Stomach (tissue), 9 donors: Measurements from ENCODE around the gene PPP1CA. TPM values are rescaled to one million over a fixed set of nuclear protein-coding genes. Genes with fewer than 3 reads are reported as not detected.

Experiments
- DNase-seq, 2 donors: peaks; one replicate each; pipeline versions ENCODE4 v3.0.0 to v3.0.0-alpha.2; 2013 to 2019
- H3K27ac ChIP-seq, 5 donors: fragments of 200-600 bp in 4 of 5; sonication (generic) in 4 of 5; one replicate each; pipeline ENCODE4 v1.5.1; 2013 to 2019; ENCODE audit warnings: mild to moderate bottlenecking in 1 of 5, moderate library complexity in 1 of 5
- H3K27me3 ChIP-seq, 3 donors: fragments of 200-600 bp; sonication (generic); one replicate each; pipeline ENCODE4 v1.5.1; 2017 to 2019; ENCODE audit warnings: mixed run types in 1 of 3
- H3K36me3 ChIP-seq, 4 donors: fragments of 200-600 bp; sonication (generic); 1 replicate in 3 of 4; 2 replicates in 1 of 4; pipeline ENCODE4 v1.5.1; 2016 to 2019
- H3K4me1 ChIP-seq, 4 donors: fragments of 200-600 bp; sonication (generic); one replicate each; pipeline ENCODE4 v1.5.1; 2016 to 2019
- H3K4me3 ChIP-seq, 4 donors: fragments of 200-600 bp; sonication (generic) in 3 of 4; one replicate each; pipeline ENCODE4 v1.5.1; 2016 to 2019; ENCODE audit warnings: mild to moderate bottlenecking in 1 of 4
- H3K9me3 ChIP-seq, 4 donors: fragments of 200-600 bp; sonication (generic); one replicate each; pipeline ENCODE4 v1.5.1; 2016 to 2019
- EP300 ChIP-seq: sonication (generic); formaldehyde crosslinking; IDR thresholded peaks from one replicate; pipeline ENCODE4 v1.6.1; 2017; ENCODE audit warnings: antibody characterized with exemption
- POLR2A ChIP-seq, 4 donors: fragments of 450-650 bp; IDR thresholded peaks; one replicate each; pipeline ENCODE4 v1.6.1; 2016; ENCODE audit warnings: antibody characterized with exemption in 4 of 4, control low read depth in 2 of 4, mild to moderate bottlenecking in 1 of 4, moderate library complexity in 1 of 4
- POLR2AphosphoS5 ChIP-seq, 3 donors: sonication (generic); formaldehyde crosslinking; IDR thresholded peaks; one replicate each; pipeline ENCODE4 v1.6.1; 2016; ENCODE audit warnings: antibody characterized with exemption in 3 of 3
- WGBS, 5 donors: extraction: QIAGEN DNeasy Blood & Tissue Kit in 3 of 5; methylation state at CpG; one replicate each; pipeline versions ENCODE4 v1.1.5 to v1.1.7; 2013 to 2018; 5-methylcytosine and 5-hydroxymethylcytosine counted together
- intact Hi-C: fragments of 100-400 bp; cut with DNase I; formaldehyde crosslinking; loops from one replicate; pipeline ENCODE4 v1.15.1; 2023; ENCODE audit warnings: low total_unique reads
- polyA plus RNA-seq, 3 donors: library from polyadenylated mRNA; stranded (reverse); fragments of 200-250 nt; gene quantifications; one replicate each; pipeline ENCODE4 v1.2.3, GENCODE V29; 2013
- total RNA-seq, 5 donors: library from RNA; depleted of rRNA; stranded (reverse); fragments of >200 nt; gene quantifications; one replicate each; pipeline versions ENCODE4 v1.1.0 to v1.2.3, GENCODE V29; 2014 to 2016
- TF ChIP-seq, protein P1 (sequence below), 7 experiments: fragments of 450-650 bp in 4 of 7; fragments of 200-600 bp in 3 of 7; sonication (generic) in 3 of 7; IDR thresholded peaks; one replicate each; pipeline ENCODE4 v1.5.1; 2016 to 2019; ENCODE audit warnings: antibody characterized with exemption in 7 of 7, control low read depth in 2 of 7, mild to moderate bottlenecking in 1 of 7
- donor health status: healthy with polysubstance abuse.
- donor health status: Bipolar disorder and iron deficiency.
- donor health status: healthy.

PPP1CA gene
- total and polyA plus RNA-seq, 8 donors = 28.6 to 229 (median 107) TPM

DNA sequence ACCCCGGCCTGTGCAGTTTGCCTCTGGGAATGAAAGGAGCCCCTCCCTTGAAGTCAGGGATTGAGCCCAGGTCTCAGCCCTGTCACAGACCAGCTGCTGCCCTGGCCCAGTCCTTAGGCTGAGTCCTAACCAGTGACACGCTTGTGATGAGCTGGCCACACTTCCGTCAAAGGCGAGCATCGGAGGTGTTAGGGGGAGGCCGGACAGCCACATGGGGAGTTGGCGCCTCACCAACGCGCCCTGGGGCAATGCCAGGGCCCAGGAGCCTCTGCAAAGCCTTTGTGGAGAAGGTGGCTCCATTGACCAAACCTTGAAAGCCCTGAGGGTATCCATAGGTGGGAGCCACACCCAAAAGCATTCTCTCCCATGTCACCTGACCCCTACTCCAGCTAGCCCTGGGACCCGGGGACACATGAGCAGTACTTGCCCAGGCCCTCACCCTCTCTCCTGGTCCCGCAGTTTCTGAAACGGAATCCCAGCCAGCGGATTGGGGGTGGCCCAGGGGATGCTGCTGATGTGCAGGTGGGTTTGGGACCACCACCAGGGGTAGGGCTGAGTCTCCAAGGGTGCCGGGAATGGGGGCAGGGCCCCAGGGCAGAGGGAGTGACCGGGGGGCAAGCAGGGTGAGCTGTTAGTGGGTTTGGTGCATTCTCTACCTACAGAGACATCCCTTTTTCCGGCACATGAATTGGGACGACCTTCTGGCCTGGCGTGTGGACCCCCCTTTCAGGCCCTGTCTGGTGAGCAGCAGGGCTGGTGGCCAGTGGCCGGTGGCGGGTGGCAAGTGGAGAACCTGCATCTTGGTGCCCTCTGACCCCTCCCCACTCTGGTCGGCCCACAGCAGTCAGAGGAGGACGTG, 32.1 kb upstream of the PPP1CA start:
- Histone ChIP-seq H3K27ac (peak overlapping the region in 1 of 5 donors; percentile 96), H3K4me3 (no peak overlapping the region), H3K36me3 (peaks cover 49 to 92% (median 86%) of the 10 kb centered on the region in 4 donors), H3K9me3 (no peaks in the 10 kb centered on the region), H3K27me3 (no peaks in the 10 kb centered on the region), H3K4me1 (peaks cover 12 to 60% (median 42%) of the 10 kb centered on the region in 4 donors)
- TF ChIP-seq POLR2A (IDR thresholded peaks at IDR 0.05) (no peak), POLR2AphosphoS5 (IDR thresholded peaks at IDR 0.05) (no peak), EP300 (no peak)
- TF ChIP-seq, protein P1, sequence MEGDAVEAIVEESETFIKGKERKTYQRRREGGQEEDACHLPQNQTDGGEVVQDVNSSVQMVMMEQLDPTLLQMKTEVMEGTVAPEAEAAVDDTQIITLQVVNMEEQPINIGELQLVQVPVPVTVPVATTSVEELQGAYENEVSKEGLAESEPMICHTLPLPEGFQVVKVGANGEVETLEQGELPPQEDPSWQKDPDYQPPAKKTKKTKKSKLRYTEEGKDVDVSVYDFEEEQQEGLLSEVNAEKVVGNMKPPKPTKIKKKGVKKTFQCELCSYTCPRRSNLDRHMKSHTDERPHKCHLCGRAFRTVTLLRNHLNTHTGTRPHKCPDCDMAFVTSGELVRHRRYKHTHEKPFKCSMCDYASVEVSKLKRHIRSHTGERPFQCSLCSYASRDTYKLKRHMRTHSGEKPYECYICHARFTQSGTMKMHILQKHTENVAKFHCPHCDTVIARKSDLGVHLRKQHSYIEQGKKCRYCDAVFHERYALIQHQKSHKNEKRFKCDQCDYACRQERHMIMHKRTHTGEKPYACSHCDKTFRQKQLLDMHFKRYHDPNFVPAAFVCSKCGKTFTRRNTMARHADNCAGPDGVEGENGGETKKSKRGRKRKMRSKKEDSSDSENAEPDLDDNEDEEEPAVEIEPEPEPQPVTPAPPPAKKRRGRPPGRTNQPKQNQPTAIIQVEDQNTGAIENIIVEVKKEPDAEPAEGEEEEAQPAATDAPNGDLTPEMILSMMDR (IDR thresholded peaks at IDR 0.05) = no peak
- DNase-seq = no peak
- 77 to 83% (median 78%) methylated on average over 17 to 22 of the region's 22 CpGs for WGBS, 5 donors
- intact Hi-C loops = loop anchor here (10.0 kb wide), 1 partner anchor 71 kb away; the partner anchor contains the start of genes CDK2AP2 and PITPNM1

DNA sequence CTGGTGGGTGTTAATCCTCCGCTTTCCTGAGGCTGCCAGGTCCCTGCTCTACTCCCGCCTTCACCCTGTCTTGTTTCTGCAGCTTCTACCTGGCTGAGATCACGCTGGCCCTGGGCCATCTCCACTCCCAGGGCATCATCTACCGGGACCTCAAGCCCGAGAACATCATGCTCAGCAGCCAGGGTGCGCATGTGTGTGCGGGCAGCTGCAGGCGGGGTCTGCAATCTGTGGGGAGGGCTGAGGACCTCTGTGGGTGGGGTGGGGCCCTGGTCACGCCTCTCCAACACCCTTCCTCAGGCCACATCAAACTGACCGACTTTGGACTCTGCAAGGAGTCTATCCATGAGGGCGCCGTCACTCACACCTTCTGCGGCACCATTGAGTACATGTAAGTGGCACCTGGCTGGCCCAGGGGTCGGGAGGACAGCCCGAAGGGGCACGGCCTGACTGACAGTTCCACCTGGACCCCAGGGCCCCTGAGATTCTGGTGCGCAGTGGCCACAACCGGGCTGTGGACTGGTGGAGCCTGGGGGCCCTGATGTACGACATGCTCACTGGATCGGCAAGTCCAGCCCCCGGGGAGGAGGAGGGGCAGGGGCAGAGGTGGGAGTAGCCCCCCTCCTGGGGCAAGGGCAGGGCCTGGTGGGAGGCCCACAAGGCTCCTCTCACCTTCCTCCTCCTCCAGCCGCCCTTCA, 31.1 kb upstream of the PPP1CA start:
- Histone ChIP-seq H3K27ac (no peak overlapping the region), H3K4me3 (no peak overlapping the region), H3K9me3 (no peaks in the 10 kb centered on the region), H3K36me3 (peaks cover 45 to 83% (median 76%) of the 10 kb centered on the region in 4 donors), H3K27me3 (no peaks in the 10 kb centered on the region), H3K4me1 (peaks cover 13 to 60% (median 42%) of the 10 kb centered on the region in 4 donors)
- no peak for DNase-seq
- intact Hi-C loops = loop anchor here (10.0 kb wide), 1 partner anchor 72 kb away; the partner anchor contains the start of genes CDK2AP2 and PITPNM1
- TF ChIP-seq POLR2AphosphoS5 (IDR thresholded peaks at IDR 0.05) = no peak
- TF ChIP-seq EP300 = no peak
- no peak for TF ChIP-seq POLR2A (IDR thresholded peaks at IDR 0.05)
- TF ChIP-seq, protein P1 (IDR thresholded peaks at IDR 0.05) = no peak
- WGBS, 5 donors = 84 to 90% (median 87%) methylated on average over 16 to 22 of the region's 22 CpGs

- intact Hi-C loops = loop anchor here (10.0 kb wide), 1 partner anchor 73 kb away; the partner anchor contains the start of genes CDK2AP2 and PITPNM1
- H3K36me3 ChIP-seq = peaks cover 45 to 72% (median 66%) of the 10 kb centered on the region in 4 donors
- H3K4me1 ChIP-seq = peaks cover 20 to 55% (median 42%) of the 10 kb centered on the region in 4 donors
- no peak overlapping the region for H3K4me3 ChIP-seq
- H3K27me3 ChIP-seq = no peaks in the 10 kb centered on the region
- DNase-seq = no peak
- WGBS, 5 donors = 90 to 94% (median 92%) methylated on average over 24 of the region's 24 CpGs
- no peak overlapping the region for H3K27ac ChIP-seq
- TF ChIP-seq, protein P1 (IDR thresholded peaks at IDR 0.05) = no peak
- no peak for TF ChIP-seq POLR2A (IDR thresholded peaks at IDR 0.05)
- no peak for TF ChIP-seq EP300
- no peak for TF ChIP-seq POLR2AphosphoS5 (IDR thresholded peaks at IDR 0.05)
- H3K9me3 ChIP-seq = no peaks in the 10 kb centered on the region
Measured at GRCh38 chr11:67431346-67432249, 29.9 kb upstream of the PPP1CA start.
